Fibroblast of the aortic adventitia (primary cell): ENCODE data around the gene FBLN1. TPM values are rescaled to one million over a fixed set of nuclear protein-coding genes. Genes with fewer than 3 reads are reported as not detected.

Experiments
- DNase-seq: peaks from one replicate; pipeline ENCODE4 v3.0.0-alpha.2; 2010; ENCODE audit warnings: low read depth
- H3K4me3 ChIP-seq: 2 replicates; pipeline ENCODE4 v1.5.1; 2011; ENCODE audit warnings: low read depth, mild to moderate bottlenecking, control low read depth, low read length, moderate library complexity
- CTCF ChIP-seq: IDR thresholded peaks from 2 replicates; pipeline ENCODE4 v1.5.1; 2011; ENCODE audit warnings: mild to moderate bottlenecking, low read length, control low read depth, inconsistent platforms; ENCODE audit not compliant: insufficient read depth
- total RNA-seq: library from RNA; depleted of rRNA; stranded (reverse); fragments of >200 nt; gene quantifications from 2 replicates; pipeline ENCODE4 v1.2.3, GENCODE V29; 2012; ENCODE audit warnings: low replicate concordance

Gene FBLN1
- 335 and 561 TPM in 2 replicates for total RNA-seq

GRCh38 chr22:45502215-45503049, at the start of gene FBLN1:
Gene FBLN1 (plus strand): TSS chr22:45502883. CDS start chr22:45502986, 103 bp downstream.
- DNase-seq = no peak
- H3K4me3 ChIP-seq = peak within 1 kb of the TSS; percentile 98
- peak; percentile 13 for TF ChIP-seq CTCF

- no peak for TF ChIP-seq CTCF
- no peak for DNase-seq
- no peak overlapping the region for H3K4me3 ChIP-seq
Observed at GRCh38 chr22:45453764-45454163, 48.9 kb upstream of the FBLN1 start.

- no peak overlapping the region for H3K4me3 ChIP-seq
Observed at GRCh38 chr22:45454275-45454674, 48.4 kb upstream of the FBLN1 start.

GRCh38 chr22:45455212-45455611, 47.5 kb upstream of the FBLN1 start:
- H3K4me3 ChIP-seq = no peak overlapping the region
- no peak for DNase-seq
- TF ChIP-seq CTCF = no peak

More at GRCh38 chr22:45454275-45454674, 48.4 kb upstream of the FBLN1 start:
- peak; percentile 71 for DNase-seq
- TF ChIP-seq CTCF = no peak

- no peak overlapping the region for H3K4me3 ChIP-seq
- DNase-seq = no peak
- no peak for TF ChIP-seq CTCF
Observed at GRCh38 chr22:45455621-45456020, 47.1 kb upstream of the FBLN1 start.

GRCh38 chr22:45456811-45457210, 45.9 kb upstream of the FBLN1 start:
- no peak for TF ChIP-seq CTCF
- no peak overlapping the region for H3K4me3 ChIP-seq
- no peak for DNase-seq
